Measurements from ENCODE around the gene OR4K17.

DNA sequence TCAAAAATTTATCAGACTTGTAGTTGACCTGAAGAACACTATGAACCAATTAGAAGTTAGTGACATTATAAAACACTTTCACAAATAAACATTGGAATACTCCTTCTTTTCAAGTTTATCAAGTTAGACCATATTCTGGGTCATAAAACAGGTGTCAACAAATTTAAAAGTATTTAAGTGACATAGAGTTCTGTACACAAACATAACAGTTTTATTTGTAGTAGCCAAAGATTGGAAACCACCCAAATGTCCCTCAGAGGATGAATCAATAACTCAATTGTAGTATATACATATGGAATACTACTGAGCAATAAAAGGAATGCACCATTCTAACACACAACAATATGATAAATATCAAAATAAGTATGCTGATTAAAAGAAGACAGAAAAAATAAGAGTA lies 56.6 kb downstream of the OR4K17 start:
- TF ChIP-seq, protein P1, sequence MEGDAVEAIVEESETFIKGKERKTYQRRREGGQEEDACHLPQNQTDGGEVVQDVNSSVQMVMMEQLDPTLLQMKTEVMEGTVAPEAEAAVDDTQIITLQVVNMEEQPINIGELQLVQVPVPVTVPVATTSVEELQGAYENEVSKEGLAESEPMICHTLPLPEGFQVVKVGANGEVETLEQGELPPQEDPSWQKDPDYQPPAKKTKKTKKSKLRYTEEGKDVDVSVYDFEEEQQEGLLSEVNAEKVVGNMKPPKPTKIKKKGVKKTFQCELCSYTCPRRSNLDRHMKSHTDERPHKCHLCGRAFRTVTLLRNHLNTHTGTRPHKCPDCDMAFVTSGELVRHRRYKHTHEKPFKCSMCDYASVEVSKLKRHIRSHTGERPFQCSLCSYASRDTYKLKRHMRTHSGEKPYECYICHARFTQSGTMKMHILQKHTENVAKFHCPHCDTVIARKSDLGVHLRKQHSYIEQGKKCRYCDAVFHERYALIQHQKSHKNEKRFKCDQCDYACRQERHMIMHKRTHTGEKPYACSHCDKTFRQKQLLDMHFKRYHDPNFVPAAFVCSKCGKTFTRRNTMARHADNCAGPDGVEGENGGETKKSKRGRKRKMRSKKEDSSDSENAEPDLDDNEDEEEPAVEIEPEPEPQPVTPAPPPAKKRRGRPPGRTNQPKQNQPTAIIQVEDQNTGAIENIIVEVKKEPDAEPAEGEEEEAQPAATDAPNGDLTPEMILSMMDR (IDR thresholded peaks at IDR 0.05): no peak
- TF ChIP-seq POLR2A (IDR thresholded peaks at IDR 0.05): no peak

Measured in sigmoid colon (tissue), 3 donors.